Renal cortex interstitium (tissue), 11 donors: Measurements from ENCODE around the gene SH3RF2. TPM values are rescaled to one million over a fixed set of nuclear protein-coding genes. Genes with fewer than 3 reads are reported as not detected.

ENCODE experiments used
- DNase-seq, 11 donors: peaks; one replicate each; pipeline ENCODE4 v3.0.0-alpha.2; 2013; ENCODE audit warnings: low read depth in 9 of 11, low spot score in 4 of 11; ENCODE audit errors: extremely low read depth in 1 of 11
- polyA plus RNA-seq, 3 donors: library from polyadenylated mRNA; unstranded; fragments of 120-200 nt; gene quantifications; one replicate each; pipeline ENCODE4 v1.2.1, GENCODE V29; 2013; ENCODE audit not compliant: insufficient read length in 3 of 3

Gene SH3RF2
- polyA plus RNA-seq, 3 donors = 4.6 to 5.9 (median 5.2) TPM

- DNase-seq = no peak
Observed at GRCh38 chr5:146020100-146020499, 83.7 kb downstream of the SH3RF2 start.

- DNase-seq = no peak
Observed at GRCh38 chr5:146024034-146024433, 87.7 kb downstream of the SH3RF2 start.

DNA sequence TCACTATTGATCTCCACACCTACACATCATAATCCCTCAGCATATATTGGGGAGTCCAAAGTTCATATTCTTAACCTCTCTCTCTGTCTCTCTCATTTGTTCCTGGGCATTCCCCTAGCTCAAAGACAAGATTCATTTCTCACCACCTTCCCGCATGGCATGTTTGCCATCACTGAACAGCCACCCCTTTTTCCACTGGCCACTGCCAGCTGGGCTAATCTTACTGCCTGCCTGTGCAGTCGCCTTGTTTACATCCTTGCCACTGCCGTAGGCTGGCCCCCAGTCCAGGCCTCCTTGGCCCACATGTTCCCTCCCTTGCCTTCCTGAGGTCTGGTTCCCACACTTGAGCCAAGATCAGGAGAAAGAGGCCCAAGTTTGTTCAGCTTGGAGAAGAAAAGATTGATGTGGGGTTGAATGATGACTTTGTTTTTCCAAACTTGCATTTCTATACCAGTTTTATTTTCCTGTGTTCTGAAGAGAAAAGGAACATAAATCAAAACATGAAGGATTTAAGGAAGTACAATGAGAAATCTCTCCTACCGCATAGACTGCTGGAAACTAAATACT, 88.8 kb downstream of the SH3RF2 start:
- no peak for DNase-seq

- no peak for DNase-seq
Observed at GRCh38 chr5:146025681-146026080, 89.3 kb downstream of the SH3RF2 start.

GRCh38 chr5:146026307-146027010, 90.1 kb downstream of the SH3RF2 start:
- DNase-seq = no peak

DNA sequence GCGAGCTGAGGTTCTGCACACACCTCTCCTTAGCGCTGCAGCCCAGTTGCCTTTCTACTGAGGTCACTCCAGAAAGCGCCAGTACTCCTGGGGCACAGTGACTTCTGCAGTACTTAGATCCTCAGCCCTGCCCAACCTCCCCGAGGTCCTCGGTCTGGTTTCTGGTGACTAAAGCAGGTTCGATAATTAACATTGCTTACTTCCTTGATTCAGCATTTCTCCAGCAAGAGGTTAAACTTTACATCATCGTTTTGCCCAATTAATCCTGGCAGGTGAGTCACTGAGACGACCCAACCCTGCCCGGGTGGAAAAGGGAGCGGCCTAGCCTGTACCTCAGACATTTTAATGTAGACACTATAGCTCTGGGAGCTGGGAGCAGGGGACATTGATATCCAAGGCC, 91.4 kb downstream of the SH3RF2 start:
- peak in 7 of 11 donors; percentile 19 to 63 (median 42) for DNase-seq

GRCh38 chr5:146032911-146033310, 96.5 kb downstream of the SH3RF2 start:
- DNase-seq = no peak

GRCh38 chr5:146034127-146034526, 97.7 kb downstream of the SH3RF2 start:
- DNase-seq = no peak

- no peak for DNase-seq
Observed at GRCh38 chr5:146034605-146035004, 98.2 kb downstream of the SH3RF2 start.

DNA sequence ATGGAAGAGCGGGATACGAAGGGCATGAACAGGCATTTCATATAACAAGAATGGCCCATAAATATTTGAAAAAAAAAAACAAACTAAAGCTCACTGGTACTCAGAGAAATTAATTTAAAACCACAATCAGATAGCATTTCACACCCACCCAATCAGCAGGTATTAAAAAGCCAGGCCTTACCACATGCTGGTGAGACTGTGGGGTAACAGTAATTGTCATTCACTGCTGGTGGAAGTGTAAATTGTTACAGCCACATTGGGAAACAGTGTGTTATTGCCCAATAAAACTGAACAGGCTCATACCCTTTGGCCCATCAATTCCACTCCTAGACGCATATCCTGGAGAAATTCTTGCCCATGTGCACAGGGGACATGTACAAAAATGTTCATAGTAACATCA, 103.0 kb downstream of the SH3RF2 start:
- no peak for DNase-seq

DNA sequence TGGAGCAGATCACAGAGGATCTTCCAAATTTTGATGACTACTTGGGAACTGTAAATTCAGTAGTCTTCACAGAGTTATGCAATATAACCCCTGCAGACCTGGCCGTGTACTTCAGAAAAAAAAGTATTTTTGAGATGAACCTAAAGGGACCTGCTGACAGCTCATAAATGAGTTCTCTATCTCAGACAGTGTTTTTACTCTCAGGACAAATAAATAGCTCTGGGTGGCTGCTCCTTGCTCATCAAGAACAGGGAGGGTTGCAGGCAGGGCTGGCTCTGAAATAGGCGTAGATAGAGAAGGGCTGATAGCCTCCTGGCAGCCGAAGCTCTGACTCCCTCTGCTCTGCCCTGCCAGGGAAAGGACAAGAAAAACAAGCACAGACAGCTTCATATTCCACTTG, 104.1 kb downstream of the SH3RF2 start:
- no peak for DNase-seq

GRCh38 chr5:146041180-146041789, 104.9 kb downstream of the SH3RF2 start:
- DNase-seq = no peak

GRCh38 chr5:146042628-146043279, 106.4 kb downstream of the SH3RF2 start:
- no peak for DNase-seq

GRCh38 chr5:146043722-146044121, 107.3 kb downstream of the SH3RF2 start:
- no peak for DNase-seq

DNA sequence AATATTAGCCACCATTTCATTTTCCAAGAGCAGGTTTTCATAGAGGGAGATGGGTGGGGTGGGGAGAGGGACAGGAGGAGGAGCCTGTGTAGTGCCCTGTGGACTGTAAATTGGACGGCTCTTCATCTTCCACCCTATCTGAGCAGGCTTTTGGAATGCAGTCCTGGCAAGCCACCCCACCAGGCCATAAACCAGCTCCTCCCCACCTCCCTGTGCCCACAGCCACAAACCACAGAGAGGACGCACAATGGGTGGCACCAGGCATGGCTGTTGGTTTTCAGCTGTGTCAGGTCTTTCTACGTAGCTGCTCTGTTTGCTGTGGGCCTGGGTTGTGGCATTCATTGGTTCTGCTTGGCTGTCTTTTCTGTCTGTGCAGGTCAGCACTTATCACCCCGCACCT, 111.0 kb downstream of the SH3RF2 start:
- no peak for DNase-seq

DNA sequence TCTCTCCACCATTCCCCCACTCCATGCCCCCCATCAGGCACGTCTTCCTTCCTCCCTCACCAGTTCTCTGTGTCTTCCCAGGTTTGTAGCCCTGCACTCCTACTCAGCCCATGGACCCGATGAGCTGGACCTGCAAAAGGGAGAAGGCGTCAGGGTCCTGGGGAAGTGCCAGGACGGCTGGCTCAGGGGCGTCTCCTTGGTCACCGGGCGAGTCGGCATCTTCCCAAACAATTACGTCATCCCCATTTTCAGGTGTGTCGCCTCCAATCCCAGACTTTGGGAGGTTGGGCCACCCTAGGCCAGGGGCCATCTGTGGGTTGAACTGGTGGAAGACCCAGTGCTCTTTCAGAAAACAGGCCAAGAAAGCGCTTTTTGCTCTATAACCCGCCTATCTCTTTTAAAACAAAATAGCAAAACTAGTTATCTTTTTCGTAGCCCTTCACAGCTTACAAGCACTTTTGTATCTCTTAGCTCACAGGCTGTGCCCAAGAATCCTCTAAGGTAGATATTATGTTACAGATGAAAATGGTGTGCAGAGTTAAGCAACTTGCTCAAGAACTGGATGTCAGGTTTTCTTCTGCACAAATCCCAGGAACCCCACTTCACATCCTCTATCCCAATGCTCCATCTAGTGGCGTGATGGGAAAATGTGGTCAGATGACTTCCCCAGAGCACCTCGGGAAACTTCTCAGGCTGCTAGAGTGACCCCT, 112.8 kb downstream of the SH3RF2 start:
- peak; percentile 50 to 80 (median 61) for DNase-seq

- DNase-seq = no peak
Observed at GRCh38 chr5:146049704-146050026, 113.3 kb downstream of the SH3RF2 start.

- no peak for DNase-seq
Observed at GRCh38 chr5:146050086-146050485, 113.7 kb downstream of the SH3RF2 start.

- no peak for DNase-seq
Observed at GRCh38 chr5:146051678-146052077, 115.3 kb downstream of the SH3RF2 start.

GRCh38 chr5:146052780-146053179, 116.4 kb downstream of the SH3RF2 start:
- no peak for DNase-seq
